ENCODE measurements around the gene ROR1. TPM values are rescaled to one million over a fixed set of nuclear protein-coding genes. Genes with fewer than 3 reads are reported as not detected.

ROR1 gene
- total RNA-seq, 1 experiment from 2014 or later = 56.3 TPM

- CTCF ChIA-PET = interaction anchor here (1.9 kb wide), 1 partner anchor 308 kb away, joined by 5 read pairs; no protein-coding TSS in a partner anchor
- H3K4me1 Mint-ChIP-seq = peaks cover 46% of the 10 kb centered on the region
- peaks cover 9% of the 10 kb centered on the region; the same call in 1 of the 2 replicates for H3K36me3 Mint-ChIP-seq
- no peak for DNase-seq (ENCODE audit: low spot score)
- H3K4me3 Mint-ChIP-seq = no peak overlapping the region
- TF ChIP-seq EMX1 (CRISPR knock-in tag; IDR thresholded peaks at IDR 0.05) = no peak
- no peak for TF ChIP-seq KAT7 (CRISPR knock-in tag; IDR thresholded peaks at IDR 0.05; ENCODE audit: borderline replicate concordance)
- TF ChIP-seq FOXP1 (CRISPR knock-in tag; IDR thresholded peaks at IDR 0.05; ENCODE audit: borderline replicate concordance) = no peak
- TF ChIP-seq, protein P1, sequence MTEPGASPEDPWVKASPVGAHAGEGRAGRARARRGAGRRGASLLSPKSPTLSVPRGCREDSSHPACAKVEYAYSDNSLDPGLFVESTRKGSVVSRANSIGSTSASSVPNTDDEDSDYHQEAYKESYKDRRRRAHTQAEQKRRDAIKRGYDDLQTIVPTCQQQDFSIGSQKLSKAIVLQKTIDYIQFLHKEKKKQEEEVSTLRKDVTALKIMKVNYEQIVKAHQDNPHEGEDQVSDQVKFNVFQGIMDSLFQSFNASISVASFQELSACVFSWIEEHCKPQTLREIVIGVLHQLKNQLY (CRISPR knock-in tag; IDR thresholded peaks at IDR 0.05) = no peak
- TF ChIP-seq ZBTB21 (CRISPR knock-in tag; IDR thresholded peaks at IDR 0.05; ENCODE audit: borderline replicate concordance) = no peak
- TF ChIP-seq TEAD4 (CRISPR knock-in tag; IDR thresholded peaks at IDR 0.05) = no peak
- no peak for TF ChIP-seq SMAD4 (CRISPR knock-in tag; IDR thresholded peaks at IDR 0.05)
- TF ChIP-seq FOXK1 (CRISPR knock-in tag; IDR thresholded peaks at IDR 0.05) = no peak
- TF ChIP-seq JUN (CRISPR knock-in tag; IDR thresholded peaks at IDR 0.05) = no peak
- TF ChIP-seq RORB (CRISPR knock-in tag; IDR thresholded peaks at IDR 0.05) = no peak
- TF ChIP-seq CREB1 (CRISPR knock-in tag; IDR thresholded peaks at IDR 0.05) = no peak
- no peak for TF ChIP-seq MXD4 (CRISPR knock-in tag; IDR thresholded peaks at IDR 0.05; ENCODE audit: borderline replicate concordance)
- no peak for TF ChIP-seq TEAD1 (CRISPR knock-in tag; IDR thresholded peaks at IDR 0.05)
- H3K9me3 Mint-ChIP-seq = peaks cover 8% of the 10 kb centered on the region; the same call in 1 of the 2 replicates
- POLR2A ChIA-PET = no interaction called here
- H3K27me3 Mint-ChIP-seq (ENCODE audit: low read depth) = no peaks in the 10 kb centered on the region
- H3K27ac Mint-ChIP-seq = no peak overlapping the region
- ATAC-seq = no peak; the same call in 1 of the 2 replicates
These were observed 226.2 kb downstream of the ROR1 start for GRCh38 chr1:64000021-64000420.

GRCh38 chr1:64001038-64001437 is 227.2 kb downstream of the ROR1 start:
- H3K27me3 Mint-ChIP-seq (ENCODE audit: low read depth) = no peaks in the 10 kb centered on the region

DNA sequence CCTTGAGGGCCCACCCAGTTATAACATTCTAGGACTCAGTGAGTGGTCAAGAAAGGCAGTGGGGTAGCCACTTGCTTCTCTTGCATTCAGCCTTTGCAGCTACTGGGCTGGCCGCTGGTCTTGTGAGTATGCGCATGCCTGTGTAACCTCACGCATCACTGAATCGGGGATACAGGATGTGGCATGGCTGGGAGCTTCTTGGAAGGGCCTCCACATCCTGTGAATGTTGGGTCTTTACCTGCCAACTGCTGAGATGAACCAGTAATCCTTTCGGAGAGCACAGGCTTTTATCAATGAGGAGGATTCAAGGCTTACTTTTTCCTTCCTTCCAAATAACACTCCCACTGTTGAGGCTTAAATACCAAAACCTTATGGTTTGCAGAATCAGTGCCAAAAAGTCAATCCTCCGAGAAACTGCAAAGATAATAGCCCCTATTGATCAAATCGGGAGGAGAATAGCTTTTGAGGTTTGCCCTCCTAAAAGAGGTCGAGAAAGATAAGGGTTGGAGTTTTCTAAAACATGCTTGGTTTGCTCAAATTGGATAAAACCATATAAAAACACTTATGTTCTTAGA is 230.7 kb downstream of the ROR1 start:
- POLR2A ChIA-PET = no interaction called here
- no peaks in the 10 kb centered on the region for H3K27me3 Mint-ChIP-seq (ENCODE audit: low read depth)
- peak; percentile 20 for DNase-seq (ENCODE audit: low spot score)
- CTCF ChIA-PET = interaction anchor here (0.7 to 1.2 kb wide), 2 partner anchors 188 to 312 kb away, joined by 3 to 4 read pairs; no protein-coding TSS in a partner anchor
- H3K4me1 Mint-ChIP-seq = peaks cover 66% of the 10 kb centered on the region
- H3K9me3 Mint-ChIP-seq = peaks cover 8% of the 10 kb centered on the region; the same call in 1 of the 2 replicates
- H3K27ac Mint-ChIP-seq = peak overlapping the region; percentile 57; the same call in 1 of the 2 replicates
- H3K36me3 Mint-ChIP-seq = peaks cover 9% of the 10 kb centered on the region; the same call in 1 of the 2 replicates
- no peak overlapping the region for H3K4me3 Mint-ChIP-seq
- TF ChIP-seq GRHL2 (CRISPR knock-in tag; IDR thresholded peaks at IDR 0.05; ENCODE audit: insufficient replicate concordance, severe bottlenecking) (no peak), ZNF425 (CRISPR knock-in tag; conservative IDR thresholded peaks at IDR 0.05) (no peak)
- ATAC-seq = peak; percentile 68

More at GRCh38 chr1:64001038-64001437, 227.2 kb downstream of the ROR1 start:
- Mint-ChIP-seq H3K36me3 (peaks cover 9% of the 10 kb centered on the region; the same call in 1 of the 2 replicates), H3K4me3 (no peak overlapping the region), H3K4me1 (peaks cover 51% of the 10 kb centered on the region), H3K9me3 (peaks cover 8% of the 10 kb centered on the region; the same call in 1 of the 2 replicates), H3K27ac (no peak overlapping the region)
- no peak for ATAC-seq
- ChIA-PET POLR2A (no interaction called here), CTCF (interaction anchor here (1.0 kb wide), 1 partner anchor 309 kb away, joined by 4 read pairs; no protein-coding TSS in a partner anchor)
- TF ChIP-seq ELF4 (CRISPR knock-in tag; IDR thresholded peaks at IDR 0.05; ENCODE audit: low read depth) = no peak
- no peak for DNase-seq (ENCODE audit: low spot score)

GRCh38 chr1:64005801-64006200 is 232.0 kb downstream of the ROR1 start:
- H3K27me3 Mint-ChIP-seq (ENCODE audit: low read depth) = no peaks in the 10 kb centered on the region

More at GRCh38 chr1:64005801-64006200, 232.0 kb downstream of the ROR1 start:
- POLR2A ChIA-PET = no interaction called here
- Mint-ChIP-seq H3K9me3 (peaks cover 6% of the 10 kb centered on the region; the same call in 1 of the 2 replicates), H3K4me3 (no peak overlapping the region), H3K27ac (no peak overlapping the region), H3K36me3 (peaks cover 11% of the 10 kb centered on the region; the same call in 1 of the 2 replicates), H3K4me1 (peaks cover 54% of the 10 kb centered on the region)
- TF ChIP-seq E2F4 (CRISPR knock-in tag; IDR thresholded peaks at IDR 0.05; ENCODE audit: borderline replicate concordance, low read depth) (no peak), GRHL2 (CRISPR knock-in tag; IDR thresholded peaks at IDR 0.05; ENCODE audit: insufficient replicate concordance, severe bottlenecking) (no peak), HMGXB4 (CRISPR knock-in tag; IDR thresholded peaks at IDR 0.05) (no peak)
- no peak for DNase-seq (ENCODE audit: low spot score)
- CTCF ChIA-PET = no interaction called here
- no peak for ATAC-seq
